Measurements from ENCODE around the gene CAMK1.
A peak's percentile ranks its signal among the peaks of the same experiment; 100 is the strongest.

Gene CAMK1

DNA sequence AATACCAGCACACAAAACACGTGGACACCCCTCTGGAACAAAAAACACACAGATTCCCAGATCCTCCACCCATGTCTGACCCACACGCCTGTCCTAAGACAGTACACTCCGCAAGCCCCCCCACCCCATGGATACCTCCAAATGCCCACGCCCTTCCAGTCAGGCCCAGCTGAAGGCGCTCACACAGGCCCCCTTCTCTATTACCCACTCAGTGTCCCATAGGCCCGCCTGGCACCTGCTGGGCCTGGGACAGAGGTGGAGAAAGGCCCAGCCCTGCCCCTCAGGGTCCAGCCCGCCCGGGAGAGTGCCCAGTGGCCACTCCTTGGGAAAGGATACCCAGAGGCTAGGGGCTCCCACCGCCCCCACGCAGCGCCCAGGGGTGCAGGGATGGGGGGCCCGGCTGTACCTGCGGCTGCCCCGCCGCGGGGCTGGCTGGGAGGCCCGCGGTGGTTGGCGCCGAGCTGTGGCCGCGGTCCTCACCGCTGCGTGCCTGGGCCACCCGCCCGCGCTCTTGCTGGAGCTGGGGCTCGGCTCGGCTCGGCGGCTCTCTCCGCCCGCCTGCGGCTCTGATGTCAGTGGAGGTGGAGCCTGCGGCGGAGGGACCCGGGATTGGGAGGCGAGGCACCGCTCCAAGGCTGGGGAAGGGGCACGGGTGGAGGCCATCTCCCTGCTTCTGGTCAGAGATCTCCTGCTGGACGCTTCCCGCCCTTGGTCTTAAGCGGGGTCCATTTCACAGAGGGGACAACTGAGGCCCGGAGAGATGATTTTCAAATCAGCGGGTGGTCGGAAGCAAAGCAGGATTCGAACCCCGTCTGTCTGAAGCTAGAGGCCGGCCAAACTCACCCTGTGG is at the start of gene CAMK1:
CAMK1 (minus strand) TSS at position 522 of the 850 bp plus-strand sequence. CDS start 2,198 bp downstream, outside the sequence.
- H2AFZ ChIP-seq (ENCODE audit: low read length), result no peak within 1 kb of the TSS
- H3F3A ChIP-seq (ENCODE audit: insufficient read depth, low read length), result 0 out of 2 replicates have a peak, but pooled peaks cover 3% of the 10 kb centered on the region
- H3K4me2 ChIP-seq (ENCODE audit: low read length), result peak within 1 kb of the TSS; percentile 51; the same call in 1 of the 2 replicates
- H3K9me3 ChIP-seq (ENCODE audit: low read length), result no peaks in the 10 kb centered on the region
- no peak for TF ChIP-seq EZH2 (IDR thresholded peaks at IDR 0.05; ENCODE audit: borderline replicate concordance, low read length)
- TF ChIP-seq, protein P1, sequence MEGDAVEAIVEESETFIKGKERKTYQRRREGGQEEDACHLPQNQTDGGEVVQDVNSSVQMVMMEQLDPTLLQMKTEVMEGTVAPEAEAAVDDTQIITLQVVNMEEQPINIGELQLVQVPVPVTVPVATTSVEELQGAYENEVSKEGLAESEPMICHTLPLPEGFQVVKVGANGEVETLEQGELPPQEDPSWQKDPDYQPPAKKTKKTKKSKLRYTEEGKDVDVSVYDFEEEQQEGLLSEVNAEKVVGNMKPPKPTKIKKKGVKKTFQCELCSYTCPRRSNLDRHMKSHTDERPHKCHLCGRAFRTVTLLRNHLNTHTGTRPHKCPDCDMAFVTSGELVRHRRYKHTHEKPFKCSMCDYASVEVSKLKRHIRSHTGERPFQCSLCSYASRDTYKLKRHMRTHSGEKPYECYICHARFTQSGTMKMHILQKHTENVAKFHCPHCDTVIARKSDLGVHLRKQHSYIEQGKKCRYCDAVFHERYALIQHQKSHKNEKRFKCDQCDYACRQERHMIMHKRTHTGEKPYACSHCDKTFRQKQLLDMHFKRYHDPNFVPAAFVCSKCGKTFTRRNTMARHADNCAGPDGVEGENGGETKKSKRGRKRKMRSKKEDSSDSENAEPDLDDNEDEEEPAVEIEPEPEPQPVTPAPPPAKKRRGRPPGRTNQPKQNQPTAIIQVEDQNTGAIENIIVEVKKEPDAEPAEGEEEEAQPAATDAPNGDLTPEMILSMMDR (IDR thresholded peaks at IDR 0.05; ENCODE audit: low read length), result no peak
- H3K27me3 ChIP-seq (ENCODE audit: insufficient read depth, low read length), result no peaks in the 10 kb centered on the region
- no peaks in the 10 kb centered on the region for H3K9me2 ChIP-seq (ENCODE audit: low read depth, low read length)
- no peaks in the 10 kb centered on the region for H4K20me1 ChIP-seq (ENCODE audit: insufficient read depth, low read length)
- H3K4me1 ChIP-seq (ENCODE audit: insufficient read depth, low read length, severe bottlenecking), result peaks cover 8% of the 10 kb centered on the region
- H3K9ac ChIP-seq (ENCODE audit: low read length), result no peak within 1 kb of the TSS; the same call in 1 of the 2 replicates
- H3K4me3 ChIP-seq (ENCODE audit: low read depth, low read length, poor library complexity, severe bottlenecking), result peak within 1 kb of the TSS; percentile 23
- H3K27ac ChIP-seq (ENCODE audit: low read depth, low read length, poor library complexity, severe bottlenecking), result no peak within 1 kb of the TSS
- no peaks in the 10 kb centered on the region for H3K79me2 ChIP-seq (ENCODE audit: insufficient read depth, low read length)
- H3K36me3 ChIP-seq (ENCODE audit: insufficient read depth, low read length), result no peaks in the 10 kb centered on the region

DNA sequence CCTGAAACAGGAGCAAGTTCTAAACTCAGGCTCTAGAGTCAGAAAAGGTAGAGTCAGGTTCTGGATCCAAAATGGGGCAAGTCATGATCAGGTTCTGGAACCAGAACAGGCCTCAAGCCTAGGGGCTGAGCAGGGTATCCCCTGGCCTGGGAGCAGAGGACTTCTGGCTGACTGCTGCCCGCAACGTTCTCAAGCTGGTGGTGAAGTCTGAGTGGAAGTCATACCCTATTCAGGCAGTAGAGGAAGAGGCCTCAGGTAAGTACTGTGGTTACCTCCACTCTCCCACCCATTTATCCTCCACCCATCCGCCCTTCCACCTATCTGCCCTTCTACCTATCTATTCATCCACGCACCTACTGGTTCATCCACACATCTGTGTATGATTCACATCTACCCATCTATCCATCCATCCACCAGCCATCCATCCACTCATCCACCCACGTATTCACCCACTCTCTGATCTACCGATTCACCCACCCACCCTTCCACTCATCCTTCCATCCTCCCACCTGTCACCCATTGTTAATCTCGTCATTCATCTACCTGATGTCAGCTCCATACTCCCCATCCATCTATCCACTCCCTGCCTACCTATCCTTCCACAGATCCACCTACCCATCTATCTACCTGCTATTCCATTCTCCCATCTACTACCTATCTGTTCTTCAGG is 49.1 kb upstream of the CAMK1 start:
- Histone ChIP-seq H4K20me1 (ENCODE audit: insufficient read depth, low read length) (no peaks in the 10 kb centered on the region), H3K9me3 (ENCODE audit: low read length) (no peaks in the 10 kb centered on the region), H3K79me2 (ENCODE audit: insufficient read depth, low read length) (no peaks in the 10 kb centered on the region), H3K9ac (ENCODE audit: low read length) (no peak overlapping the region), H3K9me2 (ENCODE audit: low read depth, low read length) (no peaks in the 10 kb centered on the region), H3K4me1 (ENCODE audit: insufficient read depth, low read length, severe bottlenecking) (no peaks in the 10 kb centered on the region), H3K4me3 (ENCODE audit: low read depth, low read length, poor library complexity, severe bottlenecking) (no peak overlapping the region), H3K36me3 (ENCODE audit: insufficient read depth, low read length) (no peaks in the 10 kb centered on the region), H2AFZ (ENCODE audit: low read length) (no peak overlapping the region), H3K4me2 (ENCODE audit: low read length) (no peak overlapping the region), H3K27ac (ENCODE audit: low read depth, low read length, poor library complexity, severe bottlenecking) (no peak overlapping the region), H3F3A (ENCODE audit: insufficient read depth, low read length) (no peaks in the 10 kb centered on the region), H3K27me3 (ENCODE audit: insufficient read depth, low read length) (no peaks in the 10 kb centered on the region)
- TF ChIP-seq, protein P1 (IDR thresholded peaks at IDR 0.05; ENCODE audit: low read length), result no peak
- no peak for TF ChIP-seq EZH2 (IDR thresholded peaks at IDR 0.05; ENCODE audit: borderline replicate concordance, low read length)

- Histone ChIP-seq H3K9me2 (ENCODE audit: low read depth, low read length) (no peaks in the 10 kb centered on the region), H3K4me2 (ENCODE audit: low read length) (no peak overlapping the region), H3K4me3 (ENCODE audit: low read depth, low read length, poor library complexity, severe bottlenecking) (no peak overlapping the region), H3K36me3 (ENCODE audit: insufficient read depth, low read length) (peaks cover 7% of the 10 kb centered on the region; the same call in 1 of the 2 replicates), H4K20me1 (ENCODE audit: insufficient read depth, low read length) (no peaks in the 10 kb centered on the region), H3K27me3 (ENCODE audit: insufficient read depth, low read length) (no peaks in the 10 kb centered on the region), H3K9ac (ENCODE audit: low read length) (no peak overlapping the region), H2AFZ (ENCODE audit: low read length) (no peak overlapping the region), H3K79me2 (ENCODE audit: insufficient read depth, low read length) (no peaks in the 10 kb centered on the region), H3F3A (ENCODE audit: insufficient read depth, low read length) (no peaks in the 10 kb centered on the region), H3K27ac (ENCODE audit: low read depth, low read length, poor library complexity, severe bottlenecking) (no peak overlapping the region), H3K4me1 (ENCODE audit: insufficient read depth, low read length, severe bottlenecking) (no peaks in the 10 kb centered on the region), H3K9me3 (ENCODE audit: low read length) (no peaks in the 10 kb centered on the region)
- no peak for TF ChIP-seq EZH2 (IDR thresholded peaks at IDR 0.05; ENCODE audit: borderline replicate concordance, low read length)
- TF ChIP-seq, protein P1 (IDR thresholded peaks at IDR 0.05; ENCODE audit: low read length), result no peak
These were observed 47.7 kb upstream of the CAMK1 start for GRCh38 chr3:9817436-9817835.
